IMR-90 (cell line): Measurements from ENCODE around the gene C7. TPM values are rescaled to one million over a fixed set of nuclear protein-coding genes. Genes with fewer than 3 reads are reported as not detected.

Experiments
- ATAC-seq: fragments of 200-7000 bp; cut with Tn5 transposase; 2 replicates; pipeline ENCODE4 v1.9.1; 2020; ENCODE audit warnings: low read depth, mild to moderate bottlenecking, moderate library complexity
- BruUV-seq: library from RNA; stranded (reverse); fragments of 400-500 nt; replicated peaks from 2 replicates; lab custom pipeline; 2021; lab: Mats Ljungman, UMichigan
- CTCF ChIA-PET: fragments of 300-600 bp; formaldehyde crosslinking; extraction: SDS; loops from one replicate; lab custom pipeline; 2021; ENCODE audit warnings: antibody characterized with exemption; lab: Yijun Ruan, JAX
- POLR2A ChIA-PET: fragments of 300-600 bp; sonication (Branson Sonifier 250); formaldehyde crosslinking; loops from one replicate; lab custom pipeline; 2022; ENCODE audit warnings: antibody characterized with exemption; ENCODE audit not compliant: unreplicated experiment; lab: Charles Lee
- DNase-seq: peaks from one replicate; pipeline ENCODE4 v3.0.0; 2013
- H2AFZ ChIP-seq: replicated peaks from 2 replicates; pipeline ENCODE3; 2013; ENCODE audit warnings: low read length, mild to moderate bottlenecking; ENCODE audit not compliant: poor library complexity
- H2AK5ac ChIP-seq: 2 replicates; pipeline ENCODE4 v1.6.1; 2013; ENCODE audit warnings: low read depth, low read length, inconsistent platforms
- H2AK9ac ChIP-seq: replicated peaks from 2 replicates; pipeline ENCODE3; 2013; ENCODE audit warnings: mild to moderate bottlenecking, low read depth, low read length, moderate library complexity; ENCODE audit not compliant: poor library complexity
- H2BK120ac ChIP-seq: 2 replicates; pipeline ENCODE4 v1.6.1; 2013; ENCODE audit warnings: low read depth, low read length, inconsistent platforms
- H2BK15ac ChIP-seq: 3 replicates; pipeline ENCODE4 v1.6.1; 2013; ENCODE audit warnings: low read depth, low read length, inconsistent platforms
- H2BK20ac ChIP-seq: 2 replicates; pipeline ENCODE4 v1.6.1; 2013; ENCODE audit warnings: low read depth, mild to moderate bottlenecking, inconsistent platforms, low read length, moderate library complexity
- H2BK5ac ChIP-seq: 2 replicates; pipeline ENCODE4 v1.6.1; 2013; ENCODE audit warnings: mild to moderate bottlenecking, low read depth, low read length, inconsistent platforms; ENCODE audit not compliant: poor library complexity, severe bottlenecking
- H3K14ac ChIP-seq: replicated peaks from 2 replicates; pipeline ENCODE4 v1.6.1; 2013; ENCODE audit warnings: low read depth, low read length, inconsistent platforms
- H3K18ac ChIP-seq: 2 replicates; pipeline ENCODE4 v1.6.1; 2013; ENCODE audit warnings: low read depth, low read length, control low read depth
- H3K23ac ChIP-seq: 2 replicates; pipeline ENCODE4 v1.6.1; 2013; ENCODE audit warnings: low read depth, low read length, inconsistent platforms
- H3K27ac ChIP-seq: 2 replicates; pipeline ENCODE4 v1.5.1; 2013; ENCODE audit warnings: mild to moderate bottlenecking, control low read depth, low read length; ENCODE audit not compliant: insufficient read depth
- H3K27me3 ChIP-seq: 2 replicates; pipeline ENCODE4 v1.6.1; 2013; ENCODE audit warnings: low read length; ENCODE audit not compliant: control insufficient read depth, insufficient read depth
- H3K36me3 ChIP-seq: 2 replicates; pipeline ENCODE4 v1.6.1; 2013; ENCODE audit warnings: low read length, mixed read lengths; ENCODE audit not compliant: control insufficient read depth, insufficient read depth
- H3K4ac ChIP-seq: 2 replicates; pipeline ENCODE4 v1.6.1; 2013; ENCODE audit warnings: low read depth, low read length, inconsistent platforms
- H3K4me1 ChIP-seq: 2 replicates; pipeline ENCODE4 v1.6.1; 2013; ENCODE audit warnings: low read length, mixed read lengths; ENCODE audit not compliant: control insufficient read depth, insufficient read depth
- H3K4me2 ChIP-seq: 2 replicates; pipeline ENCODE4 v1.6.1; 2013; ENCODE audit warnings: low read depth, mild to moderate bottlenecking, control low read depth, low read length, moderate library complexity
- H3K4me3 ChIP-seq: 2 replicates; pipeline ENCODE4 v1.5.1; 2013; ENCODE audit warnings: low read depth, mild to moderate bottlenecking, control low read depth, low read length, moderate library complexity; ENCODE audit not compliant: insufficient read depth
- H3K56ac ChIP-seq: 2 replicates; pipeline ENCODE4 v1.6.1; 2013; ENCODE audit warnings: low read length, inconsistent platforms; ENCODE audit not compliant: insufficient read depth; ENCODE audit errors: extremely low read depth
- H3K79me1 ChIP-seq, 2 experiments: 2 replicates each; pipeline ENCODE4 v1.6.1; 2013; ENCODE audit warnings: low read length in 2 of 2, inconsistent platforms in 1 of 2, low read depth in 1 of 2
- H3K9ac ChIP-seq: 2 replicates; pipeline ENCODE4 v1.6.1; 2013; ENCODE audit warnings: low read depth, low read length, control low read depth
- H3K9me1 ChIP-seq: 2 replicates; pipeline ENCODE4 v1.6.1; 2013; ENCODE audit warnings: low read length, inconsistent platforms; ENCODE audit not compliant: insufficient read depth
- H3K9me3 ChIP-seq: 2 replicates; pipeline ENCODE4 v1.6.1; 2013; ENCODE audit warnings: low read length; ENCODE audit not compliant: control insufficient read depth, insufficient read depth
- H4K20me1 ChIP-seq: 2 replicates; pipeline ENCODE4 v1.6.1; 2013; ENCODE audit warnings: low read length, inconsistent platforms; ENCODE audit not compliant: insufficient read depth
- H4K5ac ChIP-seq: 2 replicates; pipeline ENCODE4 v1.6.1; 2013; ENCODE audit warnings: mild to moderate bottlenecking, low read depth, low read length, control low read depth
- H4K8ac ChIP-seq, 2 experiments: 2 replicates each; pipeline ENCODE4 v1.6.1; 2013; ENCODE audit warnings: low read depth in 2 of 2, low read length in 2 of 2, control low read depth in 1 of 2, inconsistent platforms in 1 of 2
- H4K91ac ChIP-seq: 2 replicates; pipeline ENCODE4 v1.6.1; 2013; ENCODE audit warnings: low read depth, low read length, inconsistent platforms; ENCODE audit not compliant: insufficient read depth
- ELK1 ChIP-seq: fragments of 150-350 bp; IDR thresholded peaks from 2 replicates; pipeline ENCODE4 v1.6.1; 2016; ENCODE audit warnings: low read depth, mild to moderate bottlenecking, low read length, moderate library complexity, borderline replicate concordance
- FOS ChIP-seq: fragments of 150-350 bp; IDR thresholded peaks from 2 replicates; pipeline ENCODE4 v1.6.1; 2016; ENCODE audit warnings: low read depth, low read length
- MAFK ChIP-seq: IDR thresholded peaks from 2 replicates; pipeline ENCODE4 v1.6.1; 2012; ENCODE audit warnings: low read depth, low read length, improper control_type of control experiment
- WGBS, 2 experiments: methylation state at CpG; one replicate each; pipeline versions ENCODE4 v1.1.5 to v1.1.7; 2013; ENCODE audit warnings: missing lambda C conversion rate in 2 of 2; ENCODE audit not compliant: insufficient read length in 1 of 2; ENCODE audit errors: extremely low coverage in 2 of 2; 5-methylcytosine and 5-hydroxymethylcytosine counted together
- dilution Hi-C: fragments of 300-500 bp; cut with HindIII; formaldehyde crosslinking; loops from one replicate; pipeline ENCODE4 v1.14.3; 2018; ENCODE audit warnings: low sequenced_read_pairs; ENCODE audit not compliant: unreplicated experiment
- in situ Hi-C: fragments of 300-500 bp; cut with MboI; formaldehyde crosslinking; loops from 3 replicates; pipeline ENCODE4 v1.14.3; 2019; ENCODE audit warnings: low sequenced_read_pairs, inconsistent platforms, mixed read lengths
- intact Hi-C: fragments of 100-400 bp; cut with micrococcal nuclease; formaldehyde crosslinking; loops from 2 replicates; pipeline ENCODE4 v1.10.0; 2022
- polyA plus RNA-seq, 3 experiments: library from polyadenylated mRNA; depleted of rRNA; stranded (reverse); fragments of >200 nt; gene quantifications; 2 replicates each; pipeline ENCODE4 v1.2.3, GENCODE V29; 2012; ENCODE audit warnings: low replicate concordance in 1 of 3
- total RNA-seq: library from RNA; depleted of rRNA; stranded (reverse); fragments of >200 nt; gene quantifications from 2 replicates; pipeline ENCODE4 v1.2.3, GENCODE V29; 2012

C7 gene
- total and polyA plus RNA-seq, 2 of the 4 experiments (the other 2 are of a cell fraction): 0.54 to 1.8 TPM

GRCh38 chr5:40960037-40960436 is 50.7 kb downstream of the C7 start:
- Histone ChIP-seq H2BK20ac (no peak overlapping the region), H3K27ac (no peak overlapping the region), H3K23ac (no peak overlapping the region), H4K20me1 (no peaks in the 10 kb centered on the region), H2AK9ac (no peak overlapping the region), H3K4me3 (no peak overlapping the region), H3K9me1 (no peaks in the 10 kb centered on the region), H3K27me3 (no peaks in the 10 kb centered on the region), H3K9ac (no peak overlapping the region), H3K56ac (no peak overlapping the region), H4K91ac (no peak overlapping the region), H3K14ac (no peak overlapping the region), H2AK5ac (no peak overlapping the region), H3K36me3 (no peaks in the 10 kb centered on the region), H4K5ac (no peak overlapping the region), H3K4me2 (no peak overlapping the region), H3K18ac (no peak overlapping the region), H3K4me1 (no peaks in the 10 kb centered on the region), H3K9me3 (peaks cover 9% of the 10 kb centered on the region), H2BK5ac (no peak overlapping the region), H2BK15ac (no peak overlapping the region), H4K8ac (no peak overlapping the region), H3K4ac (no peak overlapping the region), H3K79me1 (no peaks in the 10 kb centered on the region), H2AFZ (no peak overlapping the region), H2BK120ac (no peak overlapping the region)
- POLR2A ChIA-PET: no interaction called here
- WGBS, 2 experiments: 100% methylated on average over 1 of the region's 1 CpG; no CpG with 5 or more reads in 1 of the 2 experiments
- in situ Hi-C loops (no loop called here), dilution Hi-C loops (no loop called here), intact Hi-C loops (no loop called here)
- DNase-seq (no peak), ATAC-seq (no peak)
- TF ChIP-seq MAFK (0 out of 2 replicates have a peak, but pooled peaks have one; percentile 33), ELK1 (no peak), FOS (no peak)
- CTCF ChIA-PET: no interaction called here
- BruUV-seq: no TSS peak
